ENCODE measurements around the gene SCO2.

SCO2 gene

GRCh38 chr22:50486561-50487289, 38.7 kb downstream of the SCO2 start, which contains the start of gene MIOX:
Gene MIOX, plus strand, starts transcription at chr22:50486859. Its CDS starts 39 bp downstream, at chr22:50486898.
- Mint-ChIP-seq H3K27ac (peak within 1 kb of the TSS; percentile 9 to 36), H3K4me3 (no peak within 1 kb of the TSS), H3K4me1 (peaks cover 37% of the 10 kb centered on the region), H3K27me3 (peaks cover 12% of the 10 kb centered on the region), H3K9me3 (no peaks in the 10 kb centered on the region)
- ATAC-seq (no peak), DNase-seq (no peak)

DNA sequence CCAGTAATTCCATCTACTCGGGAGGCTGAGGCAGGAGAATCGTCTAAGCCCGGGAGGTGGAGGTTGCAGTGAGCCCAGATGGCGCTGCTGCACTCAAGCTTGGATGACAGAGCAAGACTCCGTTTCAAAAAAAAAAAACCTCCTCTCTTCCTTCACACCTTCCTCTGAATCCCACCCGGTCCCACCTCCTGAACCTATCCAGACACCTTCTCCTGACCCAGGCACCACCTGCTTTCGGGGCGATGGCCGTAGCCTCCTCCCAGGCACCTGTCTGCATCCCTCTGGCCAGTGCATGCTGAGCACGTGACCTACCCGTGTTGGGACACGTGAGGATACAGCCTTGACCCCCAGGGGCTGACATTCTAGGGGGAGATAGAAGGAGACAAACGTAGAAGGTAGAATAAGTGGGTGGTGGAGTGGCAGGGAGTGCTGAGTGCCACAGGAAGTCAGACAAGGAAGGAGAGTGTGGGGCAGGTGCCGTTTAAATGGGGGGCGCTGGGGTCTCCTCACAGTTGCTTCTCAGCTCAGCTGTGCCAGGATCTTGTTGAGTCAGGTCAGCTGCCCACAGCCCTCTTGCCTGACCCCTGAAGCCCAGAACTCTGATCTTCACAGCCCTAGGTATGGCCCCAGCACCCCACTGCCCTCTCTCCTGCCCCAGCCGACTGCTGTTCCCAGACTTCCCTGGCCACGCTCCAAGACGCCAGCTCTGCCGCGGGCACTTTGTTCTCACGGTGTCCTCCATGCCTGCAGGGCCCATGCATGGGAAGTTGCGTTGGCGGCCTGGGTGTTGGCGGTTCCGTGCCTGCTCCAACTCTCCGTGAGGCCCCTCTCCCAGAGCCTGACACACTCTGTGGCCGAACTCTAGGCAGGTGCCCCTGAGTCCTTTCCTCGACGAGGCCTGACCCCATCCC, 39.9 kb downstream of the SCO2 start:
- peaks cover 16% of the 10 kb centered on the region for H3K27me3 Mint-ChIP-seq
- H3K4me1 Mint-ChIP-seq, result peaks cover 31% of the 10 kb centered on the region
- H3K4me3 Mint-ChIP-seq, result no peak overlapping the region
- no peaks in the 10 kb centered on the region for H3K9me3 Mint-ChIP-seq
- DNase-seq (no peak), ATAC-seq (no peak)
- H3K27ac Mint-ChIP-seq, result no peak overlapping the region

DNA sequence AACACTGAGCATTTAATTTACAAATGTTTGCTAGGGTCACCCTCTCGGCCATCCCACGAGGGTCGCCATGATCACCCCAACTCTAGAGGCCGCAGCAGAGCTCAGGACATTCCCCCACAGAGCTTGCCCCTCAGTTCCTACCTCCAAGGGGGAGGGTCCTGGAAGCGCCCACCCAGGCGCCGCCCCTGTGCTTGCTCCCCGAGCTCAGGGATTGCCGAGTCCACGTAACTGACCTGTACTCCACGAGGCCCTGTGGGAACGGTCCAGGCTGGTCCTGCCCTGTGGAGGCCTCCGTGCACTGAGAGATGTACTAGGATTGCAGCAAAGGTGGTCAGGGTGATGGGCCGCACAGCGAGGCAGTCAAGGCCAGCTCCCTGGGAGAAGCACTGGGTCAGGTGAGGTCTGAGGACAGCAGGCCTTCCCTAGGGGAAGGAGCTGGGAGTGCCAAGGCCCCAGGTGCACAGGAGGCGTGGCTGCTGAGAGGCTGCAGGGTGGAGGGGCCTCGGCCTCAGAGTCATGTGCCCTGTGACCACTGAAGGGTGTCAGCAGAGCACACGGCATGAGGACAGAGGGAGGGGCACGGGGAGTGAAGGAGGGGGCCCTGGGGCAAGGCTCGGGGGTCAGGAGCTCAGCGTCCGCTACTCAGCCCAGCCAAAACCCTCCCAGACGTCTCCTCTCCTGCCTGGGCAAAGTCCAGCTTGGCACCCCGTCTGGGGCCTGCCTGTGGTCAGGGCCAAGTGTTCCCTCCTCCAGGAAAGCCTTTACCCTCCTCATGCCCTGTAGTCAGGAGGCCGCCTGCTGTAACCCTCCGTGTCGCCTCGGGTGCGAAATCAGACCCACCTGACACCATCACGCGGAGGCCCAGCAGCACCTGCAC, 41.2 kb downstream of the SCO2 start:
- DNase-seq, result no peak
- H3K4me3 Mint-ChIP-seq, result no peak overlapping the region
- H3K4me1 Mint-ChIP-seq, result peaks cover 37% of the 10 kb centered on the region
- H3K27me3 Mint-ChIP-seq, result peaks cover 27% of the 10 kb centered on the region
- no peaks in the 10 kb centered on the region for H3K9me3 Mint-ChIP-seq
- peak overlapping the region in 1 of 2 donors; percentile 74 for H3K27ac Mint-ChIP-seq
- no peak for ATAC-seq

- Mint-ChIP-seq H3K27me3 (peaks cover 27% of the 10 kb centered on the region), H3K9me3 (no peaks in the 10 kb centered on the region), H3K4me1 (peaks cover 37% of the 10 kb centered on the region), H3K27ac (no peak overlapping the region), H3K4me3 (no peak overlapping the region)
- DNase-seq (no peak), ATAC-seq (no peak)
Observed at GRCh38 chr22:50483556-50483955, 41.8 kb downstream of the SCO2 start.

GRCh38 chr22:50483106-50483505, 42.3 kb downstream of the SCO2 start:
- Mint-ChIP-seq H3K4me1 (peaks cover 37% of the 10 kb centered on the region), H3K27me3 (peaks cover 27% of the 10 kb centered on the region), H3K27ac (peak overlapping the region in 1 of 2 donors; percentile 42), H3K9me3 (no peaks in the 10 kb centered on the region), H3K4me3 (peak overlapping the region; percentile 45 to 94)
- no peak for ATAC-seq
- DNase-seq, result no peak

- peak; percentile 2 for ATAC-seq
- peaks cover 37% of the 10 kb centered on the region for H3K4me1 Mint-ChIP-seq
- H3K27me3 Mint-ChIP-seq, result peaks cover 27% of the 10 kb centered on the region
- H3K27ac Mint-ChIP-seq, result peak overlapping the region; percentile 88 to 95
- peak overlapping the region; percentile 86 to 94 for H3K4me3 Mint-ChIP-seq
- no peaks in the 10 kb centered on the region for H3K9me3 Mint-ChIP-seq
- DNase-seq, result no peak
Observed at GRCh38 chr22:50482107-50483074, 43.0 kb downstream of the SCO2 start.

DNA sequence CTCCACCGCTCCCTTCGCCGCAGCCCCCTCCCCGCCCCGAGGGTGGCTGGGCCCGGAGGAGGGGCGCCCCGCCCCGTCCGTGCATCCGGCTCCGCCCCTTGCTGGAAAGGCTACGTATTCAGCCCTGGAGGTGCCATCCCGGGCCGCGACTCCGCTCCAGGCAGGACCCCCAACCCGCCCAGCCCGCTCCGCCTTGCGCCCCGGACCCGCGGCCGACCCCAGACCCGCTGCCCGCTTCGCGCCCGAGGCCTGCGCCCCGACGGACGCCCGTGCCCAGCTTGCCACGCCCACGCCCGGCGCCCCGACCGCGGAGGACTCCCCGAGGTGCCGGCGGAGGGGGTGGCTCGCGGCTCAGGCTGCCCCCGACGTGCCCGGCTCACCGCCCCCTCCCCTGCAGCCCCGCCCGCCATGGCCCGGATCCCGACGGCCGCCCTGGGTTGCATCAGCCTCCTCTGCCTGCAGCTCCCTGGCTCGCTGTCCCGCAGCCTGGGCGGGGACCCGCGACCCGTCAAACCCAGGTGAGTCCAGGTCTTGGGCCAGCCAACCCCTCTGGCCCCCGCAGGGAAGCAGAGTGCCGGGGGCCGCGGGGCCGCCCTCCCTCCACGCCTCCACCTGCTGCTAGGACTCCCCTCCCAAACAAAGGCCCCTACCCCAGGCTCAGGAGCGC, 43.8 kb downstream of the SCO2 start, which contains the start of gene ADM2:
Gene ADM2, plus strand, starts transcription at position 104 of the 667 bp plus-strand sequence. Its CDS starts 305 bp downstream, at position 409.
- peak; percentile 64 to 68 for DNase-seq
- Mint-ChIP-seq H3K9me3 (no peaks in the 10 kb centered on the region), H3K27ac (peak within 1 kb of the TSS; percentile 88 to 95)

GRCh38 chr22:50481045-50481439, 44.4 kb downstream of the SCO2 start:
- ATAC-seq, result no peak
- DNase-seq, result no peak
- H3K4me1 Mint-ChIP-seq, result peaks cover 38% of the 10 kb centered on the region

More for the DNA sequence above, 43.8 kb downstream of the SCO2 start, which contains the start of gene ADM2:
- Mint-ChIP-seq H3K27me3 (peaks cover 27% of the 10 kb centered on the region), H3K4me1 (peaks cover 42% of the 10 kb centered on the region), H3K4me3 (peak within 1 kb of the TSS; percentile 86 to 94)
- ATAC-seq, result peak; percentile 84

GRCh38 chr22:50479721-50480120, 45.7 kb downstream of the SCO2 start:
- H3K9me3 Mint-ChIP-seq, result no peaks in the 10 kb centered on the region
- H3K4me3 Mint-ChIP-seq, result peak overlapping the region in 1 of 2 donors; percentile 69
- ATAC-seq (no peak), DNase-seq (no peak)
- peaks cover 37% of the 10 kb centered on the region for H3K4me1 Mint-ChIP-seq
- H3K27me3 Mint-ChIP-seq, result peaks cover 15% of the 10 kb centered on the region
- no peak overlapping the region for H3K27ac Mint-ChIP-seq

More at GRCh38 chr22:50481045-50481439, 44.4 kb downstream of the SCO2 start:
- Mint-ChIP-seq H3K9me3 (no peaks in the 10 kb centered on the region), H3K27me3 (peaks cover 22% of the 10 kb centered on the region), H3K4me3 (peak overlapping the region; percentile 58 to 75), H3K27ac (peak overlapping the region in 1 of 2 donors; percentile 74)

DNA sequence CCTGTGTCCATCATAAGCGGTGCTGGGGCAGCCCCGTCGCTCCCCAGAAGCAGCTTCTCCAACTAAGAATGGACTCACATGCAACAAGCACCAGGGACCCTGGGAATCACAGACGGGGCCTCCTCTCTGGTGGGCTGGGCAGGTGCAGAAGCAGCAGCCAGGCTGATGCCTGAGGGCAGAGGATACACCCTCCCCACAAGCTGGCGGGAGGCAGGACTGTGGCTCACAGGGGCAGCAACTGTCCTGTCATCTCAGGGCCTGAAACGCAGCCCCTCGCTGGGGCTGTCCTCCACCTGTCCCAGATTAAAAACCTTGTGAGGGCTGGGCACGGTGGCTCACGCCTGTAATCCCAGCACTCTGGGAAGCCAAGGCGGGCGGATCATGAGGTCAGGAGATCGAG, 47.5 kb downstream of the SCO2 start:
- DNase-seq, result no peak
- no peak overlapping the region for H3K4me3 Mint-ChIP-seq
- H3K4me1 Mint-ChIP-seq, result peaks cover 40% of the 10 kb centered on the region
- no peak for ATAC-seq
- H3K27me3 Mint-ChIP-seq, result peaks cover 15% of the 10 kb centered on the region
- H3K9me3 Mint-ChIP-seq, result no peaks in the 10 kb centered on the region
- no peak overlapping the region for H3K27ac Mint-ChIP-seq

DNA sequence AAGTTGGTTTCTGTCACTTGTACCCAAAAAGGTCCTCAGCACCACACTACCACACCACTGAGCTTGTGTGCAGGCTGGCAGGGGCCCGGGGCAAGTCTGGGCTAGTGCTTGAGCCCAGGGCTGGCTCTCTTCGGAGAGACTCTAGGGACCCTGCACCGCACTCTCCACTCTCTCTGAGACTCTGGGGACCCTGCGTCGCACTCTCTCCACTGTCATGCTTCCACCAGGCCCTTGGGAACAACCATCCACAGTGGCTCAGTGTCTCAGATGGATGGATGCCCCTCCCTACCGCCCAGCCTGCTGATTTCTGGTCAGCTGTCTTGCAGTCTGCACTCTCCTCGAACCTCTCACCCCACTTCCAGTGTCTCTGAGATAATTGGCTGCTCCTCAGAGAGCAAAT, 48.5 kb downstream of the SCO2 start:
- peak overlapping the region in 1 of 2 donors; percentile 16 for H3K4me3 Mint-ChIP-seq
- ATAC-seq, result no peak

GRCh38 chr22:50475652-50476002, 49.8 kb downstream of the SCO2 start:
- H3K27ac Mint-ChIP-seq, result peak overlapping the region in 1 of 2 donors; percentile 39
- peaks cover 12% of the 10 kb centered on the region for H3K27me3 Mint-ChIP-seq
- H3K4me1 Mint-ChIP-seq, result peaks cover 60% of the 10 kb centered on the region
- ATAC-seq, result no peak
- peak overlapping the region; percentile 76 to 77 for H3K4me3 Mint-ChIP-seq
- H3K9me3 Mint-ChIP-seq, result no peaks in the 10 kb centered on the region
- no peak for DNase-seq

More for the DNA sequence above, 48.5 kb downstream of the SCO2 start:
- Mint-ChIP-seq H3K4me1 (peaks cover 47% of the 10 kb centered on the region), H3K27me3 (peaks cover 15% of the 10 kb centered on the region), H3K9me3 (no peaks in the 10 kb centered on the region), H3K27ac (peak overlapping the region in 1 of 2 donors; percentile 55)
- DNase-seq, result no peak

Data from stimulated activated naive CD8-positive, alpha-beta T cell treated with anti-CD3 and anti-CD28 coated beads, Interleukin-15, amount 100 ng/mL, for 72 hours (primary cell).